Stimulated activated CD8-positive, alpha-beta memory T cell treated with anti-CD3 and anti-CD28 coated beads, Interleukin-4, amount 100 ng/mL, for 1 hour (primary cell): ENCODE measurements around the gene TIRAP.

ENCODE experiments used
- DNase-seq, 2 donors: peaks; one replicate each; pipeline ENCODE4 v3.0.0-alpha.2; 2020; ENCODE audit warnings: low read depth in 2 of 2, low spot score in 1 of 2

Gene TIRAP

DNA sequence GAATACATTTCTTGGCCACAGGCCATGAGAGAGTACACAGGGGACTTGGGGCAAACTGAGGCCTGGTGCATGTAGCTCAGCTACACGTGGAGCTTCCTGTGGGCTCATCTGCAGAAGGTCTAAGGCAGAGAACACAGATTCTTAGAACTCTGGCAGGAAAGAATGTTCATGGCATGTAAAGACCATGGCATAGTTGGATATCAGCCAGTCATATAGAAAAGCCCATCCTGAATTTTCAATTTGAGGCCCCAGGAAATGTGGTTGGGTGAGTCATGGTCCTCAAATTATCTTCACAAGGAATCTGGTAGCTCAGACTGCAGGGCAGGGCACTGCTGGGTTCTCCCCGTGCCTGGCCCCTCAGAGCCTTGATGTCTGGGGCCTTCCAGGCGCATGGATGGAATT lies 58.9 kb downstream of the TIRAP start:
- DNase-seq, result no peak

- no peak for DNase-seq
These were observed 60.2 kb downstream of the TIRAP start for GRCh38 chr11:126343051-126343450.
